ENCODE results near the gene CDKN2B-AS1. TPM values are rescaled to one million over a fixed set of nuclear protein-coding genes. Genes with fewer than 3 reads are reported as not detected.

CDKN2B-AS1 gene
- total RNA-seq, 1 donor from 2014 or later, result 1.4 TPM

DNA sequence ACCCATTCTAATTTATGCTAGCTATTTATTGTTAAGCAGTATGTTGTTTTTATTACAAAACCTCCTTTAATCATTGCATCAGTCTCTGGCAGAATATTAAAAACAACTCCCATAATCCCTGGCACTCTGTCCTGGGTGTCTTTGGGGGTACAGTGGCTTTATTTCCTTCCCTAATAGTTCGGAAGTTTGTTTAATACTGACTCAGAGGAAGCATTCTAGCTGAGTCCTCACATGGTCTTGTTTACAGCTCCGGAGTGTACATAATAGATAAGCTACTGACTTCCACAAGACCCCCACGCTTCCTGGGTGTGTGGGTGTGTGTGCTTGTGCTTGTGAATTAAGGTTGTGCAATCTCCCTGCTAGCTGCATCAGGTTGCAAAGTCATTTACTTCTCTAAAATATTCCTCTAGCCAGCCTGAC, 164.3 kb downstream of the CDKN2B-AS1 start:
- no peak for ATAC-seq (ENCODE audit: low read depth)
- Mint-ChIP-seq H3K27me3 (no peaks in the 10 kb centered on the region), H3K27ac (no peak overlapping the region), H3K4me1 (peaks cover 20% of the 10 kb centered on the region), H3K4me3 (no peak overlapping the region), H3K9me3 (no peaks in the 10 kb centered on the region), H3K36me3 (ENCODE audit: low read depth) (no peaks in the 10 kb centered on the region)
- ChIA-PET POLR2A (interaction anchor here (1.1 kb wide), 1 partner anchor 17 kb away, joined by 3 read pairs; no protein-coding TSS in a partner anchor), CTCF (interaction anchor here (0.8 kb wide), 1 partner anchor 79 kb away, joined by 3 read pairs; no protein-coding TSS in a partner anchor)
- no peak for TF ChIP-seq CTCF (IDR thresholded peaks at IDR 0.05)
- no peak for DNase-seq
- intact Hi-C loops (cut with micrococcal nuclease), result loop anchor here (5.0 kb wide), 2 partner anchors 107 to 152 kb away; partner anchors contain the start of gene CDKN2B

- POLR2A ChIA-PET, result interaction anchor here (1.1 to 1.5 kb wide), 2 partner anchors 10 to 16 kb away, joined by 3 read pairs; no protein-coding TSS in a partner anchor
- no peak for TF ChIP-seq CTCF (IDR thresholded peaks at IDR 0.05)
- Mint-ChIP-seq H3K4me3 (no peak overlapping the region), H3K9me3 (no peaks in the 10 kb centered on the region), H3K27me3 (no peaks in the 10 kb centered on the region), H3K36me3 (ENCODE audit: low read depth) (no peaks in the 10 kb centered on the region), H3K4me1 (peaks cover 24% of the 10 kb centered on the region), H3K27ac (peak overlapping the region; percentile 64)
- intact Hi-C loops (cut with micrococcal nuclease), result loop anchor here (5.0 kb wide), 2 partner anchors 107 to 152 kb away; partner anchors contain the start of gene CDKN2B
- DNase-seq (no peak), ATAC-seq (ENCODE audit: low read depth) (peak; percentile 28)
- CTCF ChIA-PET, result no interaction called here
Observed at GRCh38 chr9:22159586-22159985, 165.0 kb downstream of the CDKN2B-AS1 start.

DNA sequence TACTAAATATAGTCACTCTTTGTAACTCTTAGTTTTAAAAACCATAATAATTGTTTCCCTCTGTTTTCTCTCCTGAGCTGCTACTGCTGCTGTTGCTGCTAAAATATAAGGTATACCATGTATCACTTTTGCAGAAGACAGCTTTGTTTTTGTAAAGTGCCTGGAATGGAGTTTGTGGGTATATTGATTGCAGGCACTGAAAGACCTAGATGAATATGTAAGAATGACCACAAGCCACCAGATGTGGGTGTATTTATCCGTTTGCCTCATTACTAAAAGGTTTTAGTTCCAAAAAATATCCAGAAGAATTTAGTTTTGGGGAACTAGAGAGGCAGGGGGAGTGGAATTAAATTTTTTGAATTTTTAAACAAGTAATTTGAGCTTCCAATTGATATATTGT, 165.6 kb downstream of the CDKN2B-AS1 start:
- intact Hi-C loops (cut with micrococcal nuclease), result no loop called here
- POLR2A ChIA-PET, result interaction anchor here (1.5 kb wide), 1 partner anchor 9 kb away, joined by 3 read pairs; no protein-coding TSS in a partner anchor
- Mint-ChIP-seq H3K4me3 (no peak overlapping the region), H3K4me1 (peaks cover 30% of the 10 kb centered on the region), H3K36me3 (ENCODE audit: low read depth) (no peaks in the 10 kb centered on the region), H3K9me3 (no peaks in the 10 kb centered on the region), H3K27ac (no peak overlapping the region), H3K27me3 (no peaks in the 10 kb centered on the region)
- TF ChIP-seq CTCF (IDR thresholded peaks at IDR 0.05), result no peak
- CTCF ChIA-PET, result no interaction called here
- DNase-seq (no peak), ATAC-seq (ENCODE audit: low read depth) (no peak)

GRCh38 chr9:22165144-22165543, 170.6 kb downstream of the CDKN2B-AS1 start:
- H3K36me3 Mint-ChIP-seq (ENCODE audit: low read depth), result no peaks in the 10 kb centered on the region
- H3K27ac Mint-ChIP-seq, result no peak overlapping the region
- no peak for TF ChIP-seq CTCF (IDR thresholded peaks at IDR 0.05)
- CTCF ChIA-PET, result no interaction called here
- DNase-seq (no peak), ATAC-seq (ENCODE audit: low read depth) (no peak)
- H3K27me3 Mint-ChIP-seq, result no peaks in the 10 kb centered on the region
- intact Hi-C loops (cut with micrococcal nuclease), result no loop called here
- no peaks in the 10 kb centered on the region for H3K9me3 Mint-ChIP-seq
- peaks cover 37% of the 10 kb centered on the region for H3K4me1 Mint-ChIP-seq
- H3K4me3 Mint-ChIP-seq, result no peak overlapping the region
- POLR2A ChIA-PET, result no interaction called here

DNA sequence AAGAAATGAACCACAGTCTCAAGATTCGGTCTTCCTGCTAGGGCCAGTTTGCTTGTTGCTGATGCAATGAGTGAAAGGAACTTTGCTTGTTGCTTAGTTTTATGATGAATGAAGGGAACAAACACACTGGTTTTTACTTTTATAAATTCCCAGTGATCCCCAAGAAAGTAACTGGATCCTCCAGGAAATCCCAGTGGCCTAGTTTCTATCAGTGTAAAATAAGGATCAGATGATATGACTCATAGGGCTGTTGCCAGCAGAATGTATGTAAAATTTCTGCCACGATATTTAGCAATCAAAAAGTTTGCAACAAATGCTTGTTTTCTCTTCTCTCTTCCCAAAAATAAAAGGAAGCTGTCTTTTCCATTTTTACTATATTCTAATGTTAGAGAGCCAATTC, 174.7 kb downstream of the CDKN2B-AS1 start:
- ATAC-seq (ENCODE audit: low read depth) (no peak), DNase-seq (no peak)
- Mint-ChIP-seq H3K4me1 (peaks cover 63% of the 10 kb centered on the region), H3K27me3 (no peaks in the 10 kb centered on the region), H3K36me3 (ENCODE audit: low read depth) (no peaks in the 10 kb centered on the region), H3K9me3 (no peaks in the 10 kb centered on the region), H3K27ac (no peak overlapping the region), H3K4me3 (no peak overlapping the region)
- POLR2A ChIA-PET, result interaction anchor here (1.0 kb wide), 1 partner anchor 9 kb away, joined by 3 read pairs; no protein-coding TSS in a partner anchor
- intact Hi-C loops (cut with micrococcal nuclease), result no loop called here
- CTCF ChIA-PET, result no interaction called here
- no peak for TF ChIP-seq CTCF (IDR thresholded peaks at IDR 0.05)

Data from activated B cell treated with CpG ODN at 0.5 μM for 24 hours (primary cell).